Epidermal melanocyte (primary cell): Measurements from ENCODE around the gene ARHGAP4.

Experiments used
- DNase-seq: peaks from one replicate; pipeline ENCODE4 v3.0.0; 2011; ENCODE audit warnings: low spot score; ENCODE audit not compliant: insufficient read length

ARHGAP4 gene

GRCh38 chrX:153868576-153869472 lies 57.2 kb downstream of the ARHGAP4 start:
- DNase-seq: no peak

- DNase-seq: no peak
Observed at GRCh38 chrX:153867671-153868070, 58.4 kb downstream of the ARHGAP4 start.

DNA sequence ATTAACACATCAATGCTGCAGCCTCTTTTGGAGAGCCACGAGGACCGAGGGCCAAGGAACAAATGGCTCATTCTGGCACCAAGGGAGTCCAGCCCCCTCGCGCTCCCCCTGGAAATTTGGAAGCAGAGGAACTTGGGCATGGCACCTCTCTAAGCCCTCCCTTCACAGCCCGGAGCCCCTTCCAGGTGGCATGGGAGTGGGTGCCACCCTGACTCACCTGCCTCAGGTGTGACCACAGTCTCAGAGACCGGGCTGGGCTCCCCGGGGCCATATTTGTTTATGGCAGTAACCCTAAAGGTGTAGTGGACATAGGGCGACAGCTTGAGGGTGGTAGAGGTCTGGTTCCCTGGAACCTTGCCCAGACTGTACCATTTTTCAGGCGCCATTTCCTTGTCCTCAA lies 58.9 kb downstream of the ARHGAP4 start:
- no peak for DNase-seq

DNA sequence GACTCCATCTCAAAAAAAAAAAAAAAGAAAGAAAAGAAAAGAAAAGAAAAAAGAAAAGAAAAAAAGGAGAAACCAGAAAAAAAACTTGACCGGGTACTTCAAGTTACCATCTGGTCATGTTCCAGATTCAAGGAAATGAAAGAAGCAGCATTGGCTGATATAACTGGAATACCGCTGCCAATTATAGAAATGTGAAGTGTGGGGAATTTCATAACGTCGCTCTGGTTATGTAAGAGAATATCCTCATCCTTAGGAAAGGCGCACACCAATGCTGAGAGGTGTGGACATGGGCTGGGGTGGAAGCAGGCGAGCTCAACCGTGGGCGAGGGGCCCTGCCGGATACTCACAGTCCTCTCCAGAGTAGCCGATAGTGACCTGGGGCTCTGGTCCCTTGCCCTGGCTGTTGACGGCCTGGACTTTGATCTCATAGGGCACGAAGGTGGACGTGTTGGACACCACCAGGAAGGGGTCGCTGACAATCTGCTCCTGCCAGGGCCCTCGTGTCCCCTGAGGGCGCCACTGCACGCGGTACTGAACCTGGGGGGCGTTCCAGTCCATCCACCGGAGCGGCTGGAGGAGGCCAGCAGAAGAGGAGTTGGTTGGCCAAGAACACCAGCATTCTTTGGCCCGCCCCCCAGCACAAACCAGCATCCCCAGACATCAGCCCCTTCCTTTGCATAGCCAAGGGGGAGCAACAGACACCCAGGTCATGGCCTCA lies 59.6 kb downstream of the ARHGAP4 start:
- no peak for DNase-seq

DNA sequence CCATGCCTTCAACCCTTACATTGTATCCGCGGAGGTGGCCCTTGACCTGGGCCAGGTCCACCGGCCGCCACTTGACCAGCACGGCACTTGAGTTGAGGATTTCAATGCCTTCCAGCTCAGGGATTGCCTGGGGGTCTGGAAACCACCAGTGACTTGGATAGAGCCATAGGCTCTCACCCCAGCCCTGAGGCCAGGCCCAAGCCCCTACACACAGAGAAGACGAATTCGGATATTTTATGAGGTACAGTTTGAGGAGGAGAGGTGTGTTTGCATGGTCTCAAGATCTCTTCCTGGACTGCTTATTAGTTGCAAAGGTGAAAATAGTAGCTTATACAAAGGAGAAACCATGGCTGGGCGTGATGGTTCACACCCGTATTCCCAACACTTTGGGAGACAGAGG lies 60.4 kb downstream of the ARHGAP4 start:
- DNase-seq: no peak

DNA sequence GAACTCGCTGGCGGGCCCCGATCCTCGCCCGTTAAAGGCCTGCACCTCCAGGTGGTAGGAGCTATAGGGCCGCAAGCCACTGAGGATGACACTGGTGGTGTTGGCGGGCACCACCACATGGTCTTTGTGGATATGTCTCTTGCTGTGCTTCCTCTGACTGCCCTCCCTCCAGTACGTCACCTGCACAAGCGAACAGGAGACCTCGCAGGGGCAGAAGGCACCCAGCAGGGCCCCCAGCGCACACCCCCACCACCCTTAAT lies 60.8 kb downstream of the ARHGAP4 start:
- DNase-seq: no peak

- DNase-seq: no peak
Observed at GRCh38 chrX:153864561-153865320, 61.3 kb downstream of the ARHGAP4 start.

GRCh38 chrX:153864101-153864500 lies 62.0 kb downstream of the ARHGAP4 start:
- DNase-seq: no peak

- DNase-seq: no peak
Observed at GRCh38 chrX:153863251-153863991, 62.6 kb downstream of the ARHGAP4 start.

DNA sequence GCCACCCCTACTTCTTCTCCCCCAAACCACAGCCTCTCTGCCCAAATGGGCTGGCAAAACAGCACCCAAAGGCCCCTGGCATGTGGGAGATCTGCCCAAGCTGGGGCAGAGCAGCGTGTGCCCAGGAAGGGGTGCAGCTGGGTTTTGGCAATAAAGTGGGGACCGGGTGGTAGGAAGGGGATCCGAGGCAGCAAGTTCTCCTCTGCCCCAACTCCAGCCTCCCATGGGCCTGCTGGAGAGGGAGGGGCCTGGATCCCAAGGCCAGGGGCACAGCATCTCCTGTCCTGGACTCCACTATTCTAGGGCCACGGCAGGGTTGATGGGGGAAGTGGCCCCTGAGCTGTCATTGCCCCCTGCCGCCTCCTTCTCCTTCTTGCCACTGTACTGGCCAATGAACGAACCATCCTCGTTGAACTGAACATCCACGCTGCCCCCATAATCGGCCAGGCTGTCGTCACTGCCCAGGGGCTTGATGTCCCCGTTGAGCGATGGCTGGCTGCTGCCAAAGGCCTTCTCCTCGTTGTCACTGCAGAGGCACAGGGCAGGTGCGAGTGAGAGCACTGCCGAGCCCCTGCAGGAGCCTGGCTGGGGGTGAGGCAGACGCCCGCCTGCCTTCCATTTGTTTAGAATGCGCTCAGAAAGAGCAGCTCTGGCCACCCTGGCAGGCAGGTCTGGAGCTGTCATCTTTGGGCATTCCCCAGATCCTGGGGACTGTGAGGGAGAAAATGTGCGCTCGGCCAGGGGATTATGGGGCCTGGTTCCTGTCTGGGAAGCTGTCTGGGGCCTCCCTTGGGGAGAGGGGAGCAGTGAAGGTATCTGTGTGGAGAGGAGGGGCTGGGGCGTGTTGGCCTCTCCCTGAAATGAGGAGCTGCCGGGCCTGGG lies 63.5 kb downstream of the ARHGAP4 start:
- no peak for DNase-seq

- DNase-seq: no peak
Observed at GRCh38 chrX:153861733-153862310, 64.2 kb downstream of the ARHGAP4 start.

GRCh38 chrX:153861151-153861550 lies 64.9 kb downstream of the ARHGAP4 start:
- DNase-seq: no peak
